OCI-LY1 (cell line): ENCODE data around the gene U2SURP.

Source experiments
- H2AFZ ChIP-seq: fragments of 200-600 bp; sonication (generic), shearing (Covaris generic); 2 replicates; pipeline ENCODE4 v1.6.0; 2014; ENCODE audit warnings: antibody characterized with exemption, mild to moderate bottlenecking, low read length
- H3F3A ChIP-seq: fragments of 200-600 bp; sonication (generic), shearing (Covaris generic); 2 replicates; pipeline ENCODE4 v1.6.0; 2014; ENCODE audit warnings: mild to moderate bottlenecking, antibody characterized with exemption, low read length, moderate library complexity; ENCODE audit not compliant: insufficient read depth
- H3K27ac ChIP-seq: fragments of 200-600 bp; sonication (generic); 2 replicates; pipeline ENCODE4 v1.5.1; 2014; ENCODE audit warnings: low read length, mixed run types, mild to moderate bottlenecking, low read depth; ENCODE audit not compliant: poor library complexity, severe bottlenecking
- H3K27me3 ChIP-seq: fragments of 200-600 bp; sonication (generic); 2 replicates; pipeline ENCODE4 v1.6.0; 2014; ENCODE audit warnings: antibody characterized with exemption, mild to moderate bottlenecking, low read length, moderate library complexity; ENCODE audit not compliant: insufficient read depth
- H3K36me3 ChIP-seq: fragments of 200-600 bp; sonication (generic); 2 replicates; pipeline ENCODE4 v1.6.1; 2014; ENCODE audit warnings: mild to moderate bottlenecking, antibody characterized with exemption, low read length, moderate library complexity, mixed read lengths; ENCODE audit not compliant: insufficient read depth
- H3K4me1 ChIP-seq: fragments of 200-600 bp; sonication (generic); 2 replicates; pipeline ENCODE4 v1.5.1; 2014; ENCODE audit warnings: mild to moderate bottlenecking, low read length, moderate library complexity; ENCODE audit not compliant: insufficient read depth, severe bottlenecking
- H3K4me2 ChIP-seq: fragments of 200-600 bp; sonication (generic), shearing (Covaris generic); 2 replicates; pipeline ENCODE4 v1.6.1; 2014; ENCODE audit warnings: low read length
- H3K4me3 ChIP-seq: fragments of 200-600 bp; sonication (generic); 2 replicates; pipeline ENCODE4 v1.5.1; 2014; ENCODE audit warnings: low read length, low read depth, mild to moderate bottlenecking, mixed read lengths; ENCODE audit not compliant: poor library complexity, severe bottlenecking
- H3K79me2 ChIP-seq: fragments of 200-600 bp; shearing (Covaris generic); 2 replicates; pipeline ENCODE4 v1.6.1; 2016; ENCODE audit warnings: mixed run types, low read length, mixed read lengths; ENCODE audit not compliant: insufficient read depth
- H3K9ac ChIP-seq: fragments of 200-600 bp; sonication (generic), shearing (Covaris generic); 2 replicates; pipeline ENCODE4 v1.6.1; 2014; ENCODE audit warnings: mild to moderate bottlenecking, low read length, mixed read lengths
- H3K9me2 ChIP-seq: fragments of 200-600 bp; sonication (generic), shearing (Covaris generic); 2 replicates; pipeline ENCODE4 v1.6.1; 2014; ENCODE audit warnings: low read depth, mild to moderate bottlenecking, low read length, mixed read lengths
- H3K9me3 ChIP-seq: fragments of 200-600 bp; shearing (Covaris generic); 2 replicates; pipeline ENCODE4 v1.6.1; 2014; ENCODE audit warnings: low read length, mixed read lengths
- H4K20me1 ChIP-seq: fragments of 200-600 bp; sonication (generic), shearing (Covaris generic); 2 replicates; pipeline ENCODE4 v1.6.0; 2016; ENCODE audit warnings: mild to moderate bottlenecking, low read length; ENCODE audit not compliant: insufficient read depth
- EZH2 ChIP-seq: fragments of 200-600 bp; sonication (generic), shearing (Covaris generic); IDR thresholded peaks from 2 replicates; pipeline ENCODE4 v1.8.0; 2017; ENCODE audit warnings: borderline replicate concordance, mixed run types, mild to moderate bottlenecking, antibody characterized with exemption, low read length, moderate library complexity, mixed read lengths
- TF ChIP-seq, protein P1 (sequence below): fragments of 200-600 bp; sonication (generic), shearing (Covaris generic); IDR thresholded peaks from 2 replicates; pipeline ENCODE4 v1.5.1; 2017; ENCODE audit warnings: mild to moderate bottlenecking, antibody characterized with exemption, low read length, moderate library complexity, mixed read lengths

U2SURP gene

DNA sequence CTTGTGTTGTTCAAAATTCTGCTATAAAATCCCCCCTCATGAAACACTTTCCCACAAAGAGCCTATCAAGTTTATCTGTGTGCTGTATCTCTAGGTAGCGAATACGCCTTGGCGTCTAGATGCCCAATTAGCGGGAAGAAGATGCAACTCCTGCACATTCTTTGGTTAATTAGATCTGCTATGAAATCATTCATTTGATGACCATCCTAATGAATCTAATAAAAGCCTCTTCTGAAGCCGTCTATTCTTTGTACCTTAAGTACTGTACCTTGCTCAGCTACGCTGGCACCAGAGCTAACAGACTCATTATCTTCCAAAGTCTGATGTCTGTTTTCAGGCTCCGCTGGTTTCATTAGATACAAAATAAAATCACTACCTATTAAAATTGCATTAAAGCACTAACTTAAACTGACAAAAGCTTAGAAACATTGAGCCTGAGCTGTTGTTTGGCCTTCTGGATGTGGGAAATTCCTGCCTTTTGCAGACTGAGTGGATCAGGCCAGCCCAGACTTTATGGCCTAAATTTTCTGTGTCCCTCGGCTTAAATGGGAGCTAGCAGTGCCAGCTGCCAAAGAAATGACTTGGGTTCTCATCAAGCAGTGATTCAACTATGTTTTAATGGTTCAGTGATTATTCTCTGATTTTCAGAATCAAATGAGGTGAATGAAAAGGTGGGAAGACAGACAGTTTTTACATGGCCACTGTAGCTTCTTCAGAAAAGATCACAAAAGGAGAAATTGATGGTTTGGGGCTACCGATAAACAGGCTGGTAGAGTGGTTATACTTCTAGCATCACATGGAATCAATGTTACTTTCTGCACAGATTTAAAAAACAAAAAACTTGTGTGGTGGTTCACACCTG lies 89.8 kb downstream of the U2SURP start:
- Histone ChIP-seq H3F3A (no peaks in the 10 kb centered on the region), H3K9me2 (no peaks in the 10 kb centered on the region), H3K4me1 (no peaks in the 10 kb centered on the region), H4K20me1 (no peaks in the 10 kb centered on the region), H3K79me2 (no peaks in the 10 kb centered on the region), H3K27ac (no peak overlapping the region), H3K36me3 (no peaks in the 10 kb centered on the region), H3K9ac (no peak overlapping the region), H3K9me3 (peaks cover 9% of the 10 kb centered on the region; the same call in 1 of the 2 replicates), H2AFZ (no peak overlapping the region), H3K4me2 (no peak overlapping the region), H3K27me3 (peaks cover 3% of the 10 kb centered on the region; the same call in 1 of the 2 replicates), H3K4me3 (no peak overlapping the region)
- TF ChIP-seq, protein P1, sequence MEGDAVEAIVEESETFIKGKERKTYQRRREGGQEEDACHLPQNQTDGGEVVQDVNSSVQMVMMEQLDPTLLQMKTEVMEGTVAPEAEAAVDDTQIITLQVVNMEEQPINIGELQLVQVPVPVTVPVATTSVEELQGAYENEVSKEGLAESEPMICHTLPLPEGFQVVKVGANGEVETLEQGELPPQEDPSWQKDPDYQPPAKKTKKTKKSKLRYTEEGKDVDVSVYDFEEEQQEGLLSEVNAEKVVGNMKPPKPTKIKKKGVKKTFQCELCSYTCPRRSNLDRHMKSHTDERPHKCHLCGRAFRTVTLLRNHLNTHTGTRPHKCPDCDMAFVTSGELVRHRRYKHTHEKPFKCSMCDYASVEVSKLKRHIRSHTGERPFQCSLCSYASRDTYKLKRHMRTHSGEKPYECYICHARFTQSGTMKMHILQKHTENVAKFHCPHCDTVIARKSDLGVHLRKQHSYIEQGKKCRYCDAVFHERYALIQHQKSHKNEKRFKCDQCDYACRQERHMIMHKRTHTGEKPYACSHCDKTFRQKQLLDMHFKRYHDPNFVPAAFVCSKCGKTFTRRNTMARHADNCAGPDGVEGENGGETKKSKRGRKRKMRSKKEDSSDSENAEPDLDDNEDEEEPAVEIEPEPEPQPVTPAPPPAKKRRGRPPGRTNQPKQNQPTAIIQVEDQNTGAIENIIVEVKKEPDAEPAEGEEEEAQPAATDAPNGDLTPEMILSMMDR = no peak
- TF ChIP-seq EZH2 = no peak

DNA sequence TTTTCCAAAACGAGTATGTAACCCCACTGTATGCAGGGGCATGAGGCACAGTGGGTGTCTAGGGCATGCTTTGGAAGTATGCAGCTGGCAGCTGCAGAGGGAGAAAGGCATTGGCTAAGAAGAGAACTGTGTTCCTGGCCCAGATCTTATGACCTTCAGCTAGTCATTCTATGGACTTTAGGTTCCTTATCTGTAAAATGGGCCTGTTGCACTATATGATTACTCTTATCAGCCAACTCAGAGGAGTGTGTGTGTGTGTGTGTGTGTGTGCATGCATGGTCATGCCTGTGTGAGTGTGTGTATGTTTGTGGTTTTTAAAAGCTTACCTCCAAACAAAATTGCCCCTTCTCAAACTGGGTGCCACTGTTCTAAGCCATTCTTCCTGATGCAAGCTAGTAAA lies 90.8 kb downstream of the U2SURP start:
- no peak overlapping the region for H3K4me2 ChIP-seq
- H3K36me3 ChIP-seq = no peaks in the 10 kb centered on the region
- H3K27ac ChIP-seq = no peak overlapping the region
- H2AFZ ChIP-seq = no peak overlapping the region
- peaks cover 19% of the 10 kb centered on the region for H3K9me3 ChIP-seq
- H3K4me3 ChIP-seq = no peak overlapping the region
- no peaks in the 10 kb centered on the region for H3K79me2 ChIP-seq
- H3F3A ChIP-seq = no peaks in the 10 kb centered on the region
- no peaks in the 10 kb centered on the region for H4K20me1 ChIP-seq
- no peak overlapping the region for H3K9ac ChIP-seq
- peaks cover 6% of the 10 kb centered on the region; the same call in 1 of the 2 replicates for H3K27me3 ChIP-seq
- H3K9me2 ChIP-seq = no peaks in the 10 kb centered on the region
- H3K4me1 ChIP-seq = no peaks in the 10 kb centered on the region
- no peak for TF ChIP-seq EZH2
- TF ChIP-seq, protein P1 = no peak

DNA sequence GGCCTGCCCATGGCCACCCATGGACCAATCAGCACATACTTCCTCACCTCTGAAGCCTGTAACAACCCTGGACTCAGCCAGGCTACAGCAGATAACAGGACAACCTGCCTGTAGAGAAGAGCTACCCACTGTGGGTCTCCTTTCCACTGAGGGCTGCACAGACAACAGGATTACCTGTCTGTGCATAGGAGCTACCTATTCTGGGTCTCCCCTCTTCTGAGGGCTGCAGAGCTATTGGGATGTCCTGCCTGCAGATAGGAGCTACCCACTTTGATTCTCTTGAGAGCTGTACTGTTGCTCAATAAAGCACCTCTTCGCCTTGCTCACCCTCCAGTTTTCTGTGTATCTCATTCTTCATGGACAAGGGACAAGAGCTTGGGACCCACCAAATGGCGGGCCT lies 94.4 kb downstream of the U2SURP start:
- no peaks in the 10 kb centered on the region for H3K9me2 ChIP-seq
- no peaks in the 10 kb centered on the region for H3K79me2 ChIP-seq
- H3K36me3 ChIP-seq = no peaks in the 10 kb centered on the region
- TF ChIP-seq, protein P1 = no peak
- no peak for TF ChIP-seq EZH2
- H3K4me1 ChIP-seq = no peaks in the 10 kb centered on the region
- H2AFZ ChIP-seq = no peak overlapping the region
- no peak overlapping the region for H3K4me3 ChIP-seq
- no peaks in the 10 kb centered on the region for H3F3A ChIP-seq
- H3K27me3 ChIP-seq = peaks cover 9% of the 10 kb centered on the region; the same call in 1 of the 2 replicates
- peaks cover 17% of the 10 kb centered on the region for H3K9me3 ChIP-seq
- no peaks in the 10 kb centered on the region for H4K20me1 ChIP-seq
- H3K4me2 ChIP-seq = no peak overlapping the region
- H3K9ac ChIP-seq = no peak overlapping the region
- no peak overlapping the region for H3K27ac ChIP-seq
